Measurements from ENCODE around the gene MYT1.

MYT1 gene

GRCh38 chr20:64253443-64253842, 89.2 kb downstream of the MYT1 start:
- no peak for DNase-seq

GRCh38 chr20:64254156-64254555, 89.9 kb downstream of the MYT1 start:
- DNase-seq = no peak

DNA sequence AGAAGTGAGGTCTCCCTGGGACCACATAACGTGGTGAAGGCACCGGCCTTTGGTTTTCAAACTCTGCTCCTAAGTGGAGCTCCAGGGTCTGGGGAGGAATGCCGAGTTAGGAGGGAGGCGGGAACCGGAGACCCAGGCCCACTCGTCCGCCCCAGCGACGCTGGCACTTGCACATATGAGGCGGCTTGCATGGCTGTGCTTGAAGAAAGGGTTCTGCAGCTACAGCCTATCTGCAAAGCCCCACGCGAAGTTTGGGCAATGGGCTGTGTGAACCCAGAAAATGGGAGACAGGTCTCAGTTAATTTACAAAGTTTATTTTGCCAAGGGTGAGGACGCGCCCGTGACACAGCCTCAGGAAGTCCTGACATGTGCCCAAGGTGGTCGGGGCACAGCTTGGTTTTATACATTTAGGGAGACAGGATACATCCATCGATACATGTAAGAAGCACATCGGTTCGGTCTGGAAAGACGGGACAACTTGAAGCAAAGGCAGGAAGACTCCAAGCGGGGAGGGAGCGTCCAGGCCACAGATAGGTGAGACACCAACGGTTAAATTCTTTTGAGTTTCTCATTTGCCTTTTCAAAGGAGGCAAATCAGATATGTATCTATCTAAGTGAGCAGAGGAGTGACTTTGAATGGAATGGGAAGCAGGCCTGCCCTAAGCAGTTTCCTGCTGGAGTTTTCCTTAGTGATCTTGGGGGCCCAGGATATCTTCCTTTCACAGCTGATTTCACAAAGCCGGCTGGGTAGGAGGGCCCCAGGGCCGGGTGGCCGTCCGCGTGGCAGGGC, 90.5 kb downstream of the MYT1 start:
- no peak for DNase-seq

DNA sequence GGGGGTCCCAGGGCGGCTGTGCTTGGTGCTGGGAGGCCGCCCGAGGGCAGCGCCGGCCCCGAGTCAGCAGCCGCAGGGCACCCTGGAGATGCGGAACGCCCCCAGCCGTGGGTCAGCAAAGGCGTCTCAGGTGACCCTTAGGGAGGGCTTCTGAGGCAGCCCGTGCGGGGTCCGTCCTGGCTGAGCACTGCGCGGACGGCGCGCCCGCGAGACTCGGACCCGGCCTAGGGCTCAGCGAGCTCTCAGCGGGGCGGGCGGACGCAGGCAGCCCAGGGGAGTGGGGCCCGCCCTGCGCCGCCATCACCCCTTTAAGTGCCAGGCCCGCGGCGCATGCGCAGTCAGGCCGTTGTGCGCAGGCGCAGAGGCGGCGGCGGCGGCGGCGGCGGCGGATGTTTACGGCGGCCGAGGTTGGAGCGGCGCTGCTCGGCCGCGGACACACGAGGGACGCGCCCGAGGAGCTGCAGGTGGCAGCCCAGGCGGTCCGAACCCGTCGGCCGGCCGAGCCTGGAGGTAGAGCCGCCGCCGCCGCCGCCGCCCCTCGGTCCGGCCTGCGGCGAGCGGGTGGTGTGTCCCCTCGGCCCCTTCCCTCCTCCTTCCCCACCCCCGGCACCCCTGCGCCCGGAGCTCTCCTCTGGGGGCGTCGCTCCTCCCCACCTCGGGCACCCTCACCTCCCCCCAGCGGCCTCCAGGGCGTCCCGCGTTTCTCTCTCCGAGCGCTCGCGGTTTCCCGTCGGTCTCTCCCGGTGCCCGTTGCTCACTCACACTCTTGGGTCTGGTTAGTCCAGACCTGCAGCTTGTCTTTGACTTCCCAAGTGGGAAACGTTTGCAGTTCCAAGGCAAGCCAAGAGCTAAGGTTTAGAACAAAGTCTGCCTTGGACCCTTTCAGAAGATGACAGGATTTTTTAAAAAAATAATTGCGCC, 91.4 kb downstream of the MYT1 start, which contains the start of gene PCMTD2:
Gene PCMTD2 (plus strand): TSS at position 388 of the 921 bp plus-strand sequence. CDS start 4,218 bp downstream, outside the sequence.
- DNase-seq = peak; percentile 97

- DNase-seq = no peak
These were observed 92.2 kb downstream of the MYT1 start for GRCh38 chr20:64256282-64256935.

- no peak for DNase-seq
These were observed 93.0 kb downstream of the MYT1 start for GRCh38 chr20:64257107-64257757.

GRCh38 chr20:64258071-64258823, 94.0 kb downstream of the MYT1 start:
- no peak for DNase-seq

DNA sequence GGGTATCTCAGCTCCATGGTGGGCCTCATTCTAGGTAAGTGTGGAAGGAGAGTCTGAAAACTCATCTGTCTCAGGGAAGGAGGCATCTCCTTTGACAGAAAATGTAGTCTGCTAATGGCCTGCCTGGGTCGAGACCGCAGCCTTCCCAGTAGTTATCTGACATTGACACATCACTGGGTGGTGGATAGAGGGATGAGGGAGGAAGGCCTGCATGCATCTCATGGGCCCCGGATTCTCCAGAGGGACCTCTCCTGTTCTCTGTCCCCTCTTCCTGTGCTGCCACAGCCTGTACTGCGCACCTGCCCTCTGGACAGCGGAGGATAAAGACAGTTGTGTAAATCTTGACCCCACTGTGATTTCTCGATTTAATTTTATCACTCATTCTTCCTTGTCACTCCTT, 96.0 kb downstream of the MYT1 start:
- no peak for DNase-seq

GRCh38 chr20:64261138-64261537, 96.9 kb downstream of the MYT1 start:
- no peak for DNase-seq

DNA sequence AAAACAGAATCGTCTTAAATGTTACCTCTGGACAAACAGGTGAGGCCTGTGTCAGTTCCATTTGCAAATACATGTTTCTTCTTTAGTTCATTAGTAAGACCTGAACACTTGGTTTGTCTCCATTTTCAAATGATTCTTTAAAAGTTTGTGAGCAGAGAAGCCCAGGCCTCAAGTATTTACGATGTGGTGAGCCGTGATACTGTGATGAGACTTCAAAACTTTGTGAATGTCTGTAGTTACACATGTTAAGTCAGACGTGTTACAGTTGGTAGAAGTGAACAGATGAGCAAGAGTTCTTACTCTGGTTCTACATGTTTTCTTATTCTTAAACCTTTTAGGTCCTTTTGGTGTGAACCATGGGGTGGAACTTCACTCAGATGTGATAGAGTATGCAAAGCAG, 99.8 kb downstream of the MYT1 start:
- no peak for DNase-seq

- no peak for DNase-seq
These were observed 100.9 kb downstream of the MYT1 start for GRCh38 chr20:64265201-64265600.

GRCh38 chr20:64266988-64267387, 102.7 kb downstream of the MYT1 start:
- DNase-seq = no peak

DNA sequence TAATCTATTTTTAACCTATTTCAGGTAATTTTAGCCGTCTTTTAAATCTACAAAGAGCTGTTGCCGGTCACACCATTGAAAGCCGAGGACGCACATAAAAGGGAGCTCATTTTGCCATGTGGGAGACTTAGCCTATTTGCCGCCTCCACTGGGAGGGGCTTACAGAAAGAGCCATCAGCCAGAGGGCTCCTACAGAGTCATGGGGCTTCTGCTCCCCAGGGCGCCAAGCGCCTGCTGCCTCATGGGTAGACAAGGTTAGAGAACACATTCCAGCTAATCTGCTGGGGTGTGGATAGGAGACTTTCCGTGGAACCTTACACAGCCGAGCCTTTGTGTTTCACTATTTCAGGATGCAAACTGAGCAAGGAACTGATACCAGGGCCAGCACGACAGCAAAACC, 103.9 kb downstream of the MYT1 start:
- no peak for DNase-seq

DNA sequence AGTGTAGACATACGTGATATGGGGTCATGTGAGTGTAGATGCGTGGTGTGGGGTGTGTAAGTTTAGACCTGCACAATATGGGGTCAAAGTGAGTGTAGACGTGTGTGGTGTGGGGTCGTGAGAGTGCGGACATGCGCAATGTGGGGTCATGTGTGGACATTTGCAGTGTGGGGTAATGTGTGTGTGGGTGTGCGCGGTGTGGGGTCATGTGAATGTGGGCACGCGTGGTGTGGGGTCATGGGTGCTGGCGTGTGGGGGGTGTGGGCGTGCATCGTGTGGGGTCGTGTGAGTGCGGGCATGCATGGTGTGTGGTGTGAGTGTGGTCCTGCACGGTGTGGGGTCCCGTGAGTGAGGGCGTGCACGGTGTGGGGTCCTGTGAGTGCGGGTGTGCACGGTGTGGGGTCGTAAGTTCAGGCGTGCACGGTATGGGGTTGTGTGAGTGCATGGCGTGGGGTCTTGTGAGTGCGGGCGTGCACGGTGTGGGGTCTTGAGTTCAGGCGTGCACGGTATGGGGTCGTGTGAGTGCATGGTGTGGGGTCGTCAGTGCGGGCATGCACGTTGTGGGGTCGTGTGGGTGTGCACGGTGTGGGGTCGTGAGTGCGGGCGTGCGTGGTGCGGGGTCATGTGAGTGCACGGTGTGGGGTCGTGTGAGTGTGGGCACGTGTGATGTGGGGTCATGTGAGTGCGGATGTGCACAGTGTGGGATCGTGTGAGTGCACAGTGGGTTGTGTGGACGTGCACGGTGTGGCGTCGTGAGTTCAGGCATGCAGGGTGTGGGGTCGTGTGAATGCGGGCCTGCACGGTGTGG, 105.6 kb downstream of the MYT1 start:
- no peak for DNase-seq

DNA sequence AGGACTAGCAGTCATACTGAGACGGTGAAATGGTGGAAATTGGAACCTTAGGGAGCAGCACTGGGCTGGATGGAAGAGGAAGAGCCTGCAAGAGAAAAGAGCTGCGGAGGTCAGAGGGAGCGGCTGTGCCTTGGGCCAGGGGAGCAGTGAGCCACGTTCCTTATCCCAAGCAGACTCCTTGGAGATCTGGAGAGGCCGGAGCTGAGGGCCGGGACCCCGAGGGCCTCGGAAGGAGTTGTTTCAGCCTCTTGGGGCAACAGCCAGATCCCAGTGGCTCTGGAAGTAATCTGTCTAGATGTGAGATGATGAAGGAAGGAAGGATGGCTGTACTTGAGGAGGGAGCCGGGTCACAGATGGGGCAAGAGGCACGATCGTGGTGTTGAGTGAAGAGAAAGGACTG, 107.4 kb downstream of the MYT1 start:
- no peak for DNase-seq

- DNase-seq = no peak
These were observed 108.9 kb downstream of the MYT1 start for GRCh38 chr20:64273109-64273508.

GRCh38 chr20:64276817-64277216, 112.6 kb downstream of the MYT1 start:
- no peak for DNase-seq

DNA sequence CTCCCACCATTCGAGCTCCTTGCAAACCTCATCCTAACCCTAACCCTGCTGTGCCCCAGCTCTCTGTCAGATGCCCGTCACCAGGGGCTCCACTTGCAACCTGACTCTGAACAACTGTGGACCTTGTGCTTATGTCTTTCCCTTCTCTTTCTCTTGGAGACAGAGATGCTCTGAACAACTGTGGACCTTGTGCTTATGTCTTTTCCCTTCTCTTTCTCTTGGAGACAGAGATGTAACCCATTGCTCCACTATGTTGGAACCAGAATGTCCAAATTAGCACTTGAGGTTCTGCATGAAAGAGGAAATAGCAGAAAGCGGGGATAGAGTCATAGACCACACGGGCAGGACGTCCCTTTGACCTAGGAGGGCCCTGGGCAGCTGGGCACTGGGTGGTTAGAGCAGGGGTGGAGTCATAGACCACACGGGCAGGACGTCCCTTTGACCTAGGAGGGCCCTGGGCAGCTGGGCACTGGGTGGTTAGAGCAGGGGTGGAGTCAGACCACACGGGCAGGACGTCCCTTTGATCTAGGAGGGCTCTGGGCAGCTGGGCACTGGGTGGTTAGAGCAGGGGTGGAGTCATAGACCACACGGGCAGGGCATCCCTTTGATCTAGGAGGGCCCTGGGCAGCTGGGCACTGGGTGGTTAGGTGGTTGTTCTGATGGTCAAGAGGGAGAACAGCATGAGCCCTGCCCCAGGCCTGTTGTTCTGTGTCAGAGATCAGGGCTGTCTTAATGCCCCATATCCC, 113.5 kb downstream of the MYT1 start:
- no peak for DNase-seq

GRCh38 chr20:64278317-64278681, 114.0 kb downstream of the MYT1 start:
- DNase-seq = no peak

DNA sequence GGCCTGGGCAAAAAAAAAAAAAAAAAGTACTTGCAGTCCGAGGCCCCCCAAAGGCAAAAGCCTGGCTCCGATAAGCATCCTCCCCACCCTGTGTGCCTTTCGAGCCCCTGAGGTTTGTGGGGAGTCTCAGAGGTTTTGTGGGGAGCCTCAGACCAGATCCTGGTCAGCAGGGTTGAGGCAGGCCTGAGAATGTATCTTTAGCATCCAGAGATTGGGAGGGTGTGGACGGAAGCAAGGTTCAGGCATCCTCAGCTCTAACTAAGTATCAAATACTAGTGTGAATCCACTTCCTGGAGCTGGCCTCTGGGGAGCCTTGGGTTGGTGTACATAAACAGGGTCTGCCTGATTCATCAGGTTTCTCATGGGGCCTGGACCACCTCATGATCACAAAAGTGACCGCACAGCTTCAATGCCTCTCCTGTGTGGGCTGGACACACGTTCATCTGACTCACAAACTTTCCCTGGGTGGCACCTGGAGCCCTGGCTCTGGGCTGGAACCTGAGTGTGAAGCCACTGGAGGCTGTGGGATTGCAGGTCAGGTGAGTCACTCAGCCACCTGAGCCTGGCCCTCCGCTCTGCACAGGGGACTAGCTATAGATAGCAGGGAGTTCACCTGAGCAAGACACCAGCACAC, 115.7 kb downstream of the MYT1 start:
- DNase-seq = no peak
